GM19099 (cell line): Measurements from ENCODE around the gene SWSAP1.

Experiments
- POLR2A ChIP-seq: IDR thresholded peaks from 3 replicates; pipeline ENCODE4 v1.6.1; 2011; ENCODE audit warnings: low read depth; ENCODE audit not compliant: insufficient read length; ENCODE audit errors: extremely low read depth

Gene SWSAP1

DNA sequence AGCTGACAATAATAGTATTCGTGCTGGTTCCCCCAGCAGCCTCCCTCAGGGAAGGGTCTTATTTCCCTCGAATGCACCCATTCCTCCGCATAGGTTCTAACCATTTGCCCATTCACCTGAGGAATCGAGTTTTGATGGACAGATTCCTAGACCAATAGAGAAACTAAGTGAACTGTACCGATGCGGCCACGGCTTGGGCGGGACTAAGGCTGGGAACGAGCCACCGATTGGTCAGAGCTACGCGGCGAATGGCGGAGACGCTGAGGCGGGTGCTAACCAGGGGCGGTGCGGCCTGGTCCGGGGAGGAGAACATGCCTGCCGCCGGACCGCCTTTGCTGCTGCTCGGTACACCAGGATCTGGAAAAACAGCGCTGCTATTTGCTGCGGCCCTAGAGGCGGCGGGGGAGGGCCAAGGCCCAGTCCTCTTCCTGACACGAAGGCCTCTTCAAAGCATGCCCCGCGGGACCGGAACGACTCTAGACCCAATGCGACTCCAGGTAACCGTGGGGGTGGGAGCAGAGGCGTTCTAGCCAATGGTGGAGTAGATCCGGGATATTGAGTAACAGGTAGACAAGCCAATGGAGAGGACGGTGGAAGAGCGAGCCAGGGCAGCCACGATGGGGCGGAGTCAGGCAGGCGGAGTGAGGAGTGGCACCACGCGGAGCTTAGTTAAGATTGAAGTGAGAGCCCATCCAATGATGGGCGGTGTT, at the start of gene SWSAP1:
SWSAP1 (plus strand) TSS at position 234 of the 710 bp plus-strand sequence; CDS start at position 249, 15 bp downstream.
- TF ChIP-seq POLR2A = peak; percentile 84

DNA sequence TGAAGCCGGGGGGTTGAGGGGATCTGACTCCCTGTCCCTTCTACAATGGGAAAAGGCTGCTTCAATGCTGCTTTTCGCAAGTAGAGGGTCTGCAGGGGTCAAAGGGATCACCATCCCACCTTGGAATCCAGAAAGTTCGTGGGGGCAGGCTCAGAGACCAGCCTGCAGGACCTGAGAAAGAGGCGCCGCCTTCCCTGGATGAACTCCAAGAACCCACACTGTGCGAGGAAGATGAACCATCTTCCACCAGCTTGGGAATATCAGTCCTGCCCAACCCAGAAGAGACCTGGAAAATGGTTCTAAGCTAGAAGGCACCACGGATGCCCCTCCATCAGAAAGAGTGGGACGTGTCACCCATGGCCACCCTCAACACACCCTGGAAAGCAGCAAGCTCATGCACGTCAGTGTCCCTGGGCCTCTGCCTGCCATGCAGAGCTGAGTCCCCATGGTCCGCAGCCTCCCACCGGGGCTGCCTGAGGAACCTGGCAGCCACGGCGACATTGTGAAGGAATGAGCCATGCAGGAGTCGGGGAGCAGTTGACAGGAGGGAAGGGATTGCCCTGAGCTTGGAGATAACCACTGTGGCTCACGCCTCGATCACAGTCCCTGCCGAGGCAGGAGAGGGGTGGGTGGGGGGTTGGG, 49.6 kb upstream of the SWSAP1 start:
- TF ChIP-seq POLR2A = no peak

GRCh38 chr19:11325544-11325943, 48.9 kb upstream of the SWSAP1 start:
- TF ChIP-seq POLR2A = no peak

- no peak for TF ChIP-seq POLR2A
Observed at GRCh38 chr19:11330127-11330526, 44.3 kb upstream of the SWSAP1 start.

DNA sequence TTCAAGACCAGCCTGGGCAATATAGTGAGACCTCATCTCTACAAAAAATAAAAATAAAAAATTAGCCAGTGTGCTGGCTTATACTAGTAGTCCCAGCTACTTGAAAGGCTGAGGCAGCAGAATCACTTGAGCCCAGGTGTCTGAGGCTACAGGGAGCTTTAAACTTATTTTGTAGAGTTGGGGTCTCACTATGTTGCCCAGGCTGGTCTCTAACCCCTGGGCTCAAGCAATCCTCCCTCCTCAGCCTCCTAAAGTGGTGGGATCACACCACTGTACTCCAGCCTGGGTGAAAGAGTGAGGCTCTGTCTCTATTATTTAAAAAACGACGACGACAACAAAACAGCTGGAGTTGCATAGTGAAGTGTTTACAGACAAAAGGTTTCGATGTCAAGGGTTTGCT, 43.0 kb upstream of the SWSAP1 start:
- TF ChIP-seq POLR2A = no peak

- no peak for TF ChIP-seq POLR2A
Observed at GRCh38 chr19:11332822-11333221, 41.6 kb upstream of the SWSAP1 start.

- no peak for TF ChIP-seq POLR2A
Observed at GRCh38 chr19:11335449-11336146, 38.9 kb upstream of the SWSAP1 start.

DNA sequence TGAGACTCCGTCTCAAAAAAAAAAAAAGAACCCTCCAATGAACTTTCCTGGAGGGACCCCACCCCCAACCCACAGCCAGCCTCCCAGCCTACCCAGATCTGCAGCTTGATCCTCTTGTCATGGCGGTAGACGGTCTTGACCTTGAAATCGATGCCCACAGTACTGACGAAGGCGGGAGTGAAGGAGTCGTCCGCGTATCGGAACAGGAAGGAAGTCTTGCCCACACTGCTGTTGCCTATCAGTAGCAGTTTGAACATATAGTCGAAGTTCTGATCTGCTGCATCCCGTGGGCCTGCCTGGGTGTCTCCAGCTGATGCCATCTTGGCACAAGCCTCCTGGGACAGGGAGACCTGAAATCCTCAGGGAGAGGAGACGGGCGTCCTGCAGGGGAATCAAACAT, 37.4 kb upstream of the SWSAP1 start:
- TF ChIP-seq POLR2A = no peak

- TF ChIP-seq POLR2A = no peak
Observed at GRCh38 chr19:11338121-11338520, 36.3 kb upstream of the SWSAP1 start.

GRCh38 chr19:11338569-11339253, 35.8 kb upstream of the SWSAP1 start:
- TF ChIP-seq POLR2A = no peak

DNA sequence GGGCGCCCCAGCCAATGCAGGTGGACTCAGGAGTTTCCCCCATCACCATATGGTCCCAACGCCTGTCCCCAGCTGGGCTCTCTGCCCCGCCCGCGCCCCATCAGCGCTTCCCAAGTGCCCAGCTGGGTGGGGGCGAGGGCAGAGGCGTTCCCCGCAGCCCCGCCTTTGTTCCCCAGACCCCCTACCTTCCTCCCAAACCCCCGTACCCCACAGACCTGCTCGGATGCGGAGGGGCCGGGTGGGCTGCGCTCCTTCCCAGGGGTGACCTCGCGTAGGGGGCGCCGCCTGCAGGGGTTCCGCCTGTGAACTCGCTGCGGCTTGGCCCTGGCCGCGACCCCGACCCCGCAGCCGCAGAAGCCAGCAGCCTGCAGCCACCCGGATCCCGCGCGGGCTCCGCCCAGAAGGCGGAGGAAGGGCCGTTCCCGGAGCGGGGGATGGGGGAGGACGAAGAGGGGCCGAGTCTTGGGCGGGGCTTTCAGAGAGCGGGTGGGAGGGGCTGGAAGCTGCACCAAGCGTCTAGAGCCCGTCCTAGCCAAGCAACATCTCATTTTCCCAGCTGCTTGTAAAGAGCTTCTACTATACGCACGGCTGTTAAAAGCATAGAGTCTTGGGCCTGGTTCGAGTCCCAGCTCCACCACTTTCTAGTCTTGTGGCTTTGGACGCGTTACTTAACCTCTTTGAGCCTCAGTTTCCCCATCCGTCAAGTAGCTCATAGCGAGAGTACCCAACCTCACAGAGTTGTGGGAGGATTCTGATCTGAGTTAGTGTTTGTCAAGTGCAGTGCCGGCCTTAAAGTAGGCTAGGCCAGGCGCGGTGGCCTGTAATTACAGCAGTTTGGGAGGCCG, 35.0 kb upstream of the SWSAP1 start, which contains the start of gene RAB3D:
RAB3D (minus strand) TSS at position 404 of the 845 bp plus-strand sequence. CDS start 2,258 bp downstream, outside the sequence.
- peak; percentile 71 for TF ChIP-seq POLR2A

- no peak for TF ChIP-seq POLR2A
Observed at GRCh38 chr19:11342429-11342828, 32.0 kb upstream of the SWSAP1 start.

- no peak for TF ChIP-seq POLR2A
Observed at GRCh38 chr19:11345122-11345803, 29.2 kb upstream of the SWSAP1 start.

GRCh38 chr19:11346104-11346940, 28.1 kb upstream of the SWSAP1 start, which contains the start of the genes CCDC159 and TMEM205:
Gene CCDC159 (plus strand): TSS chr19:11346519. CDS start chr19:11346607, 88 bp downstream.
Gene TMEM205 (minus strand): TSS chr19:11346268. CDS start chr19:11345619, 649 bp downstream.
- TF ChIP-seq POLR2A = peak; percentile 59
